ENCODE data around the gene JAML. TPM values are rescaled to one million over a fixed set of nuclear protein-coding genes. Genes with fewer than 3 reads are reported as not detected.
"Not testable (repeated sequence)": the region's sequence is repeated elsewhere in the genome, so short reads cannot be mapped to it uniquely, and the experiment has no call there.

JAML gene
- total RNA-seq, 1 donor from 2014 or later: 2.5 TPM

- Histone ChIP-seq H3K27me3 (ENCODE audit: control insufficient read depth, insufficient read depth, low read length) (no peaks in the 10 kb centered on the region), H3K36me3 (ENCODE audit: control insufficient read depth, insufficient read depth, low read length) (no peaks in the 10 kb centered on the region), H3K4me3 (ENCODE audit: low read depth, low read length) (no peak overlapping the region)
- no peak for TF ChIP-seq CTCF (IDR thresholded peaks at IDR 0.05; ENCODE audit: insufficient read depth, low read length, poor library complexity, severe bottlenecking)
- no peak for DNase-seq (ENCODE audit: low read depth)
These were observed 38.3 kb downstream of the JAML start for GRCh38 chr11:118186346-118187107.

- no peak for TF ChIP-seq CTCF (IDR thresholded peaks at IDR 0.05; ENCODE audit: insufficient read depth, low read length, poor library complexity, severe bottlenecking)
- no peaks in the 10 kb centered on the region for H3K27me3 ChIP-seq (ENCODE audit: control insufficient read depth, insufficient read depth, low read length)
- H3K4me3 ChIP-seq (ENCODE audit: low read depth, low read length): no peak overlapping the region
- DNase-seq (ENCODE audit: low read depth): no peak
- no peaks in the 10 kb centered on the region for H3K36me3 ChIP-seq (ENCODE audit: control insufficient read depth, insufficient read depth, low read length)
These were observed 39.8 kb downstream of the JAML start for GRCh38 chr11:118184784-118185579.

- not testable (repeated sequence) for H3K36me3 ChIP-seq (ENCODE audit: control insufficient read depth, insufficient read depth, low read length); H3K27me3 ChIP-seq (ENCODE audit: control insufficient read depth, insufficient read depth, low read length); H3K4me3 ChIP-seq (ENCODE audit: low read depth, low read length); DNase-seq (ENCODE audit: low read depth)
These were observed 41.1 kb downstream of the JAML start for GRCh38 chr11:118183691-118184090.

GRCh38 chr11:118180300-118180703, 44.5 kb downstream of the JAML start:
- H3K27me3 ChIP-seq (ENCODE audit: control insufficient read depth, insufficient read depth, low read length): peaks cover 4% of the 10 kb centered on the region
- H3K4me3 ChIP-seq (ENCODE audit: low read depth, low read length): no peak overlapping the region
- no peak for TF ChIP-seq CTCF (IDR thresholded peaks at IDR 0.05; ENCODE audit: insufficient read depth, low read length, poor library complexity, severe bottlenecking)
- no peaks in the 10 kb centered on the region for H3K36me3 ChIP-seq (ENCODE audit: control insufficient read depth, insufficient read depth, low read length)
- DNase-seq (ENCODE audit: low read depth): no peak

- Histone ChIP-seq H3K27me3 (ENCODE audit: control insufficient read depth, insufficient read depth, low read length) (peaks cover 4% of the 10 kb centered on the region), H3K4me3 (ENCODE audit: low read depth, low read length) (no peak overlapping the region), H3K36me3 (ENCODE audit: control insufficient read depth, insufficient read depth, low read length) (no peaks in the 10 kb centered on the region)
- DNase-seq (ENCODE audit: low read depth): no peak
- no peak for TF ChIP-seq CTCF (IDR thresholded peaks at IDR 0.05; ENCODE audit: insufficient read depth, low read length, poor library complexity, severe bottlenecking)
These were observed 48.1 kb downstream of the JAML start for GRCh38 chr11:118176778-118177134.

GRCh38 chr11:118175993-118176777, 48.6 kb downstream of the JAML start, which contains the start of gene SCN2B:
TSS of gene SCN2B (minus strand) at chr11:118176639. CDS start at chr11:118176431, 208 bp downstream.
- Histone ChIP-seq H3K36me3 (ENCODE audit: control insufficient read depth, insufficient read depth, low read length) (no peaks in the 10 kb centered on the region), H3K27me3 (ENCODE audit: control insufficient read depth, insufficient read depth, low read length) (peaks cover 7% of the 10 kb centered on the region), H3K4me3 (ENCODE audit: low read depth, low read length) (peak within 1 kb of the TSS; percentile 27)
- no peak for TF ChIP-seq CTCF (IDR thresholded peaks at IDR 0.05; ENCODE audit: insufficient read depth, low read length, poor library complexity, severe bottlenecking)
- no peak for DNase-seq (ENCODE audit: low read depth)

All from kidney epithelial cell (primary cell).